Endothelial cell of umbilical vein (primary cell): ENCODE results near the gene CXCL17. TPM values are rescaled to one million over a fixed set of nuclear protein-coding genes. Genes with fewer than 3 reads are reported as not detected.

ENCODE experiments used
- Bru-seq: library from RNA; stranded (reverse); fragments of 400-500 nt; gene quantifications from one replicate; lab custom pipeline; 2021; lab: Mats Ljungman, UMichigan
- BruChase-seq, 2 experiments: library from RNA; stranded (reverse); fragments of 400-500 nt; gene quantifications; one replicate each; lab custom pipeline; 2021; lab: Mats Ljungman, UMichigan
- BruUV-seq: library from RNA; stranded (reverse); fragments of 400-500 nt; replicated peaks from 2 replicates; lab custom pipeline; 2021; lab: Mats Ljungman, UMichigan
- CTCF ChIA-PET: fragments of 300-600, 350-600 bp; sonication (Branson Sonifier 250); formaldehyde crosslinking; loops from one replicate; lab custom pipeline; 2021; ENCODE audit warnings: antibody characterized with exemption, inconsistent platforms; lab: Charles Lee
- POLR2A ChIA-PET: fragments of 300-600, 350-600 bp; sonication (Branson Sonifier 250); formaldehyde crosslinking; loops from one replicate; lab custom pipeline; 2021; ENCODE audit warnings: antibody characterized with exemption, inconsistent platforms; lab: Charles Lee
- DNase-seq: peaks from one replicate; pipeline ENCODE4 v3.0.0-alpha.2; 2011; ENCODE audit warnings: low read depth, low spot score
- FAIRE-seq: peaks from 2 replicates; lab custom pipeline; 2011; peaks lifted over from hg19 to GRCh38; lab: Jason Lieb, UNC
- H2AFZ ChIP-seq: 2 replicates; pipeline ENCODE4 v1.6.0; 2012; ENCODE audit warnings: low read depth, low read length, control low read depth, inconsistent platforms
- H3K27ac ChIP-seq: 2 replicates; pipeline ENCODE4 v1.5.1; 2011; ENCODE audit warnings: low read depth, mild to moderate bottlenecking, control low read depth, low read length, moderate library complexity; ENCODE audit not compliant: insufficient read depth
- H3K27me3 ChIP-seq, 2 experiments: 2 replicates each; pipeline versions ENCODE4 v1.6.0 to v1.6.1; 2011; ENCODE audit warnings: low read length in 2 of 2, mixed read lengths in 1 of 2; ENCODE audit not compliant: control insufficient read depth in 2 of 2, insufficient read depth in 2 of 2
- H3K36me3 ChIP-seq, 2 experiments: 2 replicates in 1 of 2; 3 replicates in 1 of 2; pipeline ENCODE4 v1.5.1; 2011; ENCODE audit warnings: low read length in 2 of 2, mild to moderate bottlenecking in 1 of 2, moderate library complexity in 1 of 2; ENCODE audit not compliant: control insufficient read depth in 2 of 2, insufficient read depth in 2 of 2; ENCODE audit errors: extremely low read depth in 1 of 2
- H3K4me1 ChIP-seq: 3 replicates; pipeline ENCODE4 v1.5.1; 2011; ENCODE audit warnings: mild to moderate bottlenecking, low read length; ENCODE audit not compliant: control insufficient read depth, insufficient read depth; ENCODE audit errors: extremely low read depth
- H3K4me2 ChIP-seq: 2 replicates; pipeline ENCODE4 v1.6.1; 2011; ENCODE audit warnings: low read length, control low read depth, mixed read lengths; ENCODE audit not compliant: insufficient read depth
- H3K4me3 ChIP-seq, 3 experiments: fragments of 200-600 bp in 1 of 3; sonication (generic), shearing (Covaris generic) in 1 of 3; replicated peaks in 1 of 3; 2 replicates each; pipeline ENCODE4 v1.5.1; 2011 to 2016; ENCODE audit warnings: control low read depth in 3 of 3, low read length in 3 of 3, mild to moderate bottlenecking in 2 of 3, inconsistent platforms in 1 of 3, low read depth in 1 of 3, moderate library complexity in 1 of 3; ENCODE audit not compliant: insufficient read depth in 1 of 3
- H3K79me2 ChIP-seq: 2 replicates; pipeline ENCODE4 v1.6.0; 2012; ENCODE audit warnings: low read length, inconsistent platforms; ENCODE audit not compliant: control insufficient read depth, insufficient read depth
- H3K9ac ChIP-seq: replicated peaks from 2 replicates; pipeline ENCODE3; 2011; ENCODE audit warnings: low read length, control low read depth; ENCODE audit not compliant: insufficient read depth; ENCODE audit errors: extremely low read depth
- H3K9me1 ChIP-seq: replicated peaks from 3 replicates; pipeline ENCODE4 v1.6.0; 2011; ENCODE audit warnings: mild to moderate bottlenecking, low read length; ENCODE audit not compliant: control insufficient read depth, insufficient read depth; ENCODE audit errors: extremely low read depth
- H3K9me3 ChIP-seq: replicated peaks from 2 replicates; pipeline ENCODE4 v1.5.1; 2012; ENCODE audit warnings: low read length, inconsistent platforms; ENCODE audit not compliant: control insufficient read depth, insufficient read depth
- H4K20me1 ChIP-seq: replicated peaks from 2 replicates; pipeline ENCODE3; 2011; ENCODE audit warnings: mild to moderate bottlenecking, low read length; ENCODE audit not compliant: control insufficient read depth, insufficient read depth; ENCODE audit errors: extremely low read depth
- CTCF ChIP-seq, 2 donors: IDR thresholded peaks; 1 replicate in 1 of 2; 2 replicates in 1 of 2; pipeline ENCODE4 v1.5.1; 2011; ENCODE audit warnings: low read length in 2 of 2, mild to moderate bottlenecking in 2 of 2, moderate library complexity in 2 of 2, control low read depth in 1 of 2, inconsistent platforms in 1 of 2, low read depth in 1 of 2; ENCODE audit not compliant: insufficient read depth in 1 of 2; ENCODE audit errors: extremely low read depth in 1 of 2
- EZH2 ChIP-seq: IDR thresholded peaks from 2 replicates; pipeline ENCODE4 v1.6.1; 2012; ENCODE audit warnings: borderline replicate concordance, low read depth, mild to moderate bottlenecking, moderate library complexity, low read length, inconsistent platforms; ENCODE audit not compliant: severe bottlenecking
- JUN ChIP-seq: IDR thresholded peaks from 2 replicates; pipeline ENCODE4 v1.6.1; 2011; ENCODE audit warnings: borderline replicate concordance, low read depth; ENCODE audit not compliant: insufficient read length, insufficient read depth
- MAX ChIP-seq: IDR thresholded peaks from 2 replicates; pipeline ENCODE4 v1.6.1; 2011; ENCODE audit not compliant: insufficient read depth, insufficient read length
- POLR2A ChIP-seq: IDR thresholded peaks from 2 replicates; pipeline ENCODE4 v1.6.1; 2012; ENCODE audit warnings: low read depth, mild to moderate bottlenecking, control low read depth, low read length
- POLR2AphosphoS5 ChIP-seq: IDR thresholded peaks from 2 replicates; pipeline ENCODE4 v1.6.1; 2012; ENCODE audit warnings: low read depth, mild to moderate bottlenecking, control low read depth, low read length, moderate library complexity; ENCODE audit not compliant: insufficient read depth
- dilution Hi-C: fragments of 300-500 bp; cut with MboI; formaldehyde crosslinking; loops from one replicate; pipeline ENCODE4 v1.15.0; 2019; ENCODE audit warnings: low sequenced_read_pairs; ENCODE audit not compliant: extremely low pct_ligation_motif_present
- intact Hi-C: fragments of 100-400 bp; cut with micrococcal nuclease; formaldehyde crosslinking; loops from one replicate; pipeline ENCODE4 v1.10.0; 2022
- long read RNA-seq: library from polyadenylated mRNA; stranded (forward); transcript quantifications from one replicate; pipeline ENCODE4 v2.0.0, GENCODE V29; 2021
- polyA minus RNA-seq, 3 experiments: library from RNA; depleted of rRNA, polyadenylated mRNA; stranded (reverse); fragments of >200 nt; gene quantifications; 1 replicate in 1 of 3; 2 replicates in 2 of 3; pipeline ENCODE4 v1.2.3, GENCODE V29; 2011
- polyA plus RNA-seq, 4 experiments: library from polyadenylated mRNA; depleted of rRNA in 3 of 4; stranded (reverse) in 3 of 4; unstranded in 1 of 4; fragments of >200 nt; gene quantifications; 2 replicates each; pipeline versions ENCODE4 v1.2.1 to v1.2.3, GENCODE V29; 2011 to 2012; ENCODE audit warnings: missing spikeins in 1 of 4
- total RNA-seq: library from RNA; stranded (reverse); gene quantifications from 2 replicates; pipeline ENCODE4 v1.2.3, GENCODE V29; 2021

CXCL17 gene
- total RNA-seq, result not detected in 2 replicates
- polyA plus RNA-seq, result not detected in 2 replicates
- not detected in 2 replicates for polyA plus RNA-seq (2011; cell fraction: cytosol; rRNA removed)
- polyA plus RNA-seq (2011; cell fraction: nucleus; rRNA removed), result not detected in 2 replicates
- not detected in 2 replicates for polyA plus RNA-seq (2012)
- not detected in 2 replicates for polyA minus RNA-seq
- not detected for polyA minus RNA-seq (2011; cell fraction: cytosol; rRNA and poly(A)+ RNA removed)
- polyA minus RNA-seq (2011; cell fraction: nucleus; rRNA and poly(A)+ RNA removed), result not detected in 2 replicates
- Bru-seq, nascent RNA, result not detected
- BruChase-seq, experiment 1, labeled RNA remaining after a 6-hour chase, result not detected
- BruChase-seq, experiment 2, labeled RNA remaining after a 2-hour chase, result not detected
- long read RNA-seq, partial matches to known transcripts, result 0 of 1 reads
- long read RNA-seq, other reads (novel, unspliced or antisense), result 1 of 1 reads

DNA sequence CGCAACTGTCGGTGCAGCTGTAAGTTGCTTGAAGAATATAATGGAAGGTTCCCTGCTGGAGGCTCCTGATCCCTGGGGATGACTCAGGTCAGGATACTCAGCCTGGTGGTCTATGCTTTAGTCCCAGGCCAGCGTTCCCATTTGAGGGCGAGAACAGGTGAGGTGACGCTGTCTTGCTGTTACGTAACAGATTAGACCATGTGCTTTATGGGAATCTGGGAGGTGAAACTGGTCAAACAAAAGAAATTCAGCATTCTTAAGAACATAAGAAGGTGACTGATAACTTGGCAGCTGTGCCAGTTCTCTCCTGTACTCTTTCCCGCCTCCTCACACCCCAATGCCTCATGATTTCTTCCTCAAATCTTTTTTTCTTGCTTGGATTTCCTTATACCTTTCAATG is at the start of gene CXCL17:
Gene CXCL17, minus strand, starts transcription at position 114 of the 400 bp plus-strand sequence. CDS start 114 bp downstream, outside the sequence.
- DNase-seq (no peak), FAIRE-seq (no peak)
- intact Hi-C loops, result no loop called here
- TF ChIP-seq POLR2AphosphoS5 (no peak), EZH2 (no peak), POLR2A (no peak), CTCF (IDR thresholded peaks at IDR 0.05; ENCODE audit: extremely low read depth in 1 of 2, insufficient read depth in 1 of 2, low read depth in 1 of 2, low read length in 2 of 2) (no peak), MAX (no peak), JUN (no peak)
- peaks cover 10 to 14% of the 10 kb centered on the region in 2 experiments for H3K27me3 ChIP-seq
- H3K4me1 ChIP-seq, result no peaks in the 10 kb centered on the region
- no peak within 1 kb of the TSS for H3K4me3 ChIP-seq
- H4K20me1 ChIP-seq, result no peaks in the 10 kb centered on the region
- ChIA-PET CTCF (no interaction called here), POLR2A (no interaction called here)
- H3K36me3 ChIP-seq, result no peaks in the 10 kb centered on the region
- H3K4me2 ChIP-seq, result no peak within 1 kb of the TSS
- no peak within 1 kb of the TSS for H3K27ac ChIP-seq
- H3K9me1 ChIP-seq, result no peaks in the 10 kb centered on the region
- no peaks in the 10 kb centered on the region for H3K79me2 ChIP-seq
- no peaks in the 10 kb centered on the region for H3K9me3 ChIP-seq
- H2AFZ ChIP-seq, result no peak within 1 kb of the TSS
- no peak within 1 kb of the TSS for H3K9ac ChIP-seq
- dilution Hi-C loops, result no loop called here
- BruUV-seq, result no TSS peak
